WTC11 (cell line): ENCODE results near the gene PYY. TPM values are rescaled to one million over a fixed set of nuclear protein-coding genes. Genes with fewer than 3 reads are reported as not detected.

Source experiments
- ATAC-seq: fragments of 200-7000 bp; cut with Tn5 transposase; 2 replicates; pipeline ENCODE4 v1.10.0; 2021; ENCODE audit warnings: mild to moderate bottlenecking, moderate library complexity
- CTCF ChIA-PET: fragments of 300-600 bp; sonication (Branson Sonifier 250); formaldehyde crosslinking; loops from one replicate; lab custom pipeline; 2021; ENCODE audit warnings: antibody characterized with exemption; lab: Charles Lee
- POLR2A ChIA-PET: fragments of 350-600 bp; sonication (Branson Sonifier 250); formaldehyde crosslinking; loops from one replicate; lab custom pipeline; 2021; ENCODE audit warnings: antibody characterized with exemption; lab: Charles Lee
- DNase-seq: peaks from one replicate; pipeline ENCODE4 v3.0.0; 2021; ENCODE audit warnings: low spot score
- H3K27ac Mint-ChIP-seq: 2 replicates; pipeline ENCODE4 v1.8.0; 2021; ENCODE audit warnings: mixed read lengths
- H3K27me3 Mint-ChIP-seq: 2 replicates; pipeline ENCODE4 v1.8.0; 2021; ENCODE audit warnings: low read depth, mild to moderate bottlenecking, moderate library complexity, mixed read lengths
- H3K36me3 Mint-ChIP-seq: 2 replicates; pipeline ENCODE4 v1.8.0; 2021; ENCODE audit warnings: mixed read lengths
- H3K4me1 Mint-ChIP-seq: 2 replicates; pipeline ENCODE4 v1.8.0; 2022; ENCODE audit warnings: mixed read lengths
- H3K4me3 Mint-ChIP-seq: 2 replicates; pipeline ENCODE4 v1.8.0; 2021; ENCODE audit warnings: mild to moderate bottlenecking, moderate library complexity, mixed read lengths
- H3K9me3 Mint-ChIP-seq: 2 replicates; pipeline ENCODE4 v1.8.0; 2021; ENCODE audit warnings: mixed read lengths
- EMX1 ChIP-seq: fragments of 250-450 bp; sonication (Bioruptor Pico); IDR thresholded peaks from 2 replicates; pipeline ENCODE4 v1.8.0; 2021; ENCODE audit warnings: mild to moderate bottlenecking
- FOXP1 ChIP-seq: sonication (generic); formaldehyde crosslinking; IDR thresholded peaks from 2 replicates; pipeline ENCODE4 v1.8.0; 2022; ENCODE audit warnings: missing genetic modification reagents, mild to moderate bottlenecking, moderate library complexity, borderline replicate concordance
- GABPB1 ChIP-seq: sonication (generic); formaldehyde crosslinking; IDR thresholded peaks from 2 replicates; pipeline ENCODE4 v1.8.1; 2023; ENCODE audit warnings: mild to moderate bottlenecking, missing genetic modification reagents
- HMGA2 ChIP-seq: fragments of 250-450 bp; sonication (Bioruptor Pico); IDR thresholded peaks from 2 replicates; pipeline ENCODE4 v1.4.0; 2021; ENCODE audit warnings: mild to moderate bottlenecking, moderate library complexity
- MYBL2 ChIP-seq: sonication (generic); formaldehyde crosslinking; IDR thresholded peaks from 2 replicates; pipeline ENCODE4 v1.8.1; 2023; ENCODE audit warnings: mild to moderate bottlenecking, moderate library complexity, missing genetic modification reagents
- NR2C2 ChIP-seq: sonication (generic); formaldehyde crosslinking; IDR thresholded peaks from 2 replicates; pipeline ENCODE4 v1.8.0; 2022; ENCODE audit warnings: mild to moderate bottlenecking, missing genetic modification reagents
- TEAD1 ChIP-seq: sonication (generic); formaldehyde crosslinking; IDR thresholded peaks from 2 replicates; pipeline ENCODE4 v1.8.0; 2022; ENCODE audit warnings: mild to moderate bottlenecking, missing genetic modification reagents
- TEAD4 ChIP-seq: sonication (generic); formaldehyde crosslinking; IDR thresholded peaks from 2 replicates; pipeline ENCODE4 v1.8.0; 2022; ENCODE audit warnings: mild to moderate bottlenecking, missing genetic modification reagents
- TP53 ChIP-seq: sonication (generic); formaldehyde crosslinking; IDR thresholded peaks from 2 replicates; pipeline ENCODE4 v1.8.1; 2023; ENCODE audit warnings: mild to moderate bottlenecking, missing genetic modification reagents
- ZBTB21 ChIP-seq: sonication (generic); formaldehyde crosslinking; IDR thresholded peaks from 2 replicates; pipeline ENCODE4 v1.8.1; 2023; ENCODE audit warnings: mild to moderate bottlenecking, missing genetic modification reagents, borderline replicate concordance
- ZNF232 ChIP-seq: sonication (generic); formaldehyde crosslinking; IDR thresholded peaks from 2 replicates; pipeline ENCODE4 v1.8.0; 2022; ENCODE audit warnings: mild to moderate bottlenecking, missing genetic modification reagents
- ZNF671 ChIP-seq: fragments of 250-450 bp; sonication (Bioruptor Pico); IDR thresholded peaks from 2 replicates; pipeline ENCODE4 v1.8.0; 2021; ENCODE audit warnings: mild to moderate bottlenecking
- total RNA-seq: library from RNA; stranded (reverse); gene quantifications from 3 replicates; pipeline ENCODE4 v1.2.3, GENCODE V29; 2021
- TF ChIP-seq, protein P1 (sequence below): sonication (generic); formaldehyde crosslinking; IDR thresholded peaks from 2 replicates; pipeline ENCODE4 v1.8.1; 2022; ENCODE audit warnings: low read depth, missing genetic modification reagents, borderline replicate concordance
- TF ChIP-seq, protein P2 (sequence below): sonication (generic); formaldehyde crosslinking; IDR thresholded peaks from 2 replicates; pipeline ENCODE4 v1.8.0; 2023; ENCODE audit warnings: mild to moderate bottlenecking, missing genetic modification reagents
- TF ChIP-seq, protein P3 (sequence below): sonication (generic); formaldehyde crosslinking; IDR thresholded peaks from 2 replicates; pipeline ENCODE4 v1.8.0; 2023; ENCODE audit warnings: missing genetic modification reagents
- TF ChIP-seq, protein P4 (sequence below): sonication (generic); formaldehyde crosslinking; IDR thresholded peaks from 2 replicates; pipeline ENCODE4 v1.8.1; 2022; ENCODE audit warnings: low read depth, mild to moderate bottlenecking, moderate library complexity, missing genetic modification reagents, borderline replicate concordance
- TF ChIP-seq, protein P5 (sequence below): fragments of 250-450 bp; sonication (Bioruptor Pico); IDR thresholded peaks from 2 replicates; pipeline ENCODE4 v1.9.0; 2021; ENCODE audit warnings: mild to moderate bottlenecking
- TF ChIP-seq, protein P6 (sequence below): sonication (generic); formaldehyde crosslinking; IDR thresholded peaks from 2 replicates; pipeline ENCODE4 v1.8.1; 2023; ENCODE audit warnings: mild to moderate bottlenecking, missing genetic modification reagents, moderate library complexity
- TF ChIP-seq, protein P7 (sequence below): sonication (generic); formaldehyde crosslinking; conservative IDR thresholded peaks from 2 replicates; pipeline ENCODE4 v1.8.1; 2022; ENCODE audit warnings: mild to moderate bottlenecking, missing genetic modification reagents
- TF ChIP-seq, protein P8 (sequence below): sonication (generic); formaldehyde crosslinking; IDR thresholded peaks from 2 replicates; pipeline ENCODE4 v1.8.0; 2023; ENCODE audit warnings: missing genetic modification reagents, mild to moderate bottlenecking, borderline replicate concordance
- TF ChIP-seq, protein P9 (sequence below): sonication (generic); formaldehyde crosslinking; IDR thresholded peaks from 2 replicates; pipeline ENCODE4 v1.8.0; 2022; ENCODE audit warnings: mild to moderate bottlenecking, missing genetic modification reagents

Gene PYY
- total RNA-seq, 1 experiment from 2014 or later, result 0.72 TPM

DNA sequence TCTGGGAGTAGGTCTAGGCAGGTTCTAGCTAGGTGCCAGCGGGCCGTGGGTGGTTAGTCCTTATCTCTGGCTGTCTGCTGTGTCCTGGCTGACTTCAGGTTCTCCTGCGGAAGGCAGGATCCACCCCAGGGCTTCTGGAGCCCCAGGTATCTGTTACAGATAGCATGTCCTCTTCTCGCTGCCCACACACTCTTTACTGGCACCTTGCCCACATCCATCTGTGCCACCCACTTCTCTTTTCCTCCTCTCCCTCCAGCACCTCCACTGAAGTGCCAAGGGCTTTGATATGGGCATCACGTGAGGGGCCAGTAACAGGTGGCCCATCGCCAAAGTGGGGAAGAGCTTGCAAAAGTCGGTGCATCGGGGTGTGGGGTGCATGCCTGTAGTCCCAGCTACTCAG, 41.8 kb downstream of the PYY start:
- peaks cover 25% of the 10 kb centered on the region for H3K27me3 Mint-ChIP-seq
- H3K4me3 Mint-ChIP-seq, result no peak overlapping the region
- peaks cover 18% of the 10 kb centered on the region for H3K4me1 Mint-ChIP-seq
- no peak for DNase-seq
- ChIA-PET CTCF (interaction anchor here (0.6 to 7.7 kb wide), 3 partner anchors 31 to 34 kb away, joined by 3 to 49 read pairs (median 49); partner anchors contain the start of gene PPY), POLR2A (no interaction called here)
- peaks cover 6% of the 10 kb centered on the region for H3K9me3 Mint-ChIP-seq
- ATAC-seq, result no peak
- TF ChIP-seq, protein P1, sequence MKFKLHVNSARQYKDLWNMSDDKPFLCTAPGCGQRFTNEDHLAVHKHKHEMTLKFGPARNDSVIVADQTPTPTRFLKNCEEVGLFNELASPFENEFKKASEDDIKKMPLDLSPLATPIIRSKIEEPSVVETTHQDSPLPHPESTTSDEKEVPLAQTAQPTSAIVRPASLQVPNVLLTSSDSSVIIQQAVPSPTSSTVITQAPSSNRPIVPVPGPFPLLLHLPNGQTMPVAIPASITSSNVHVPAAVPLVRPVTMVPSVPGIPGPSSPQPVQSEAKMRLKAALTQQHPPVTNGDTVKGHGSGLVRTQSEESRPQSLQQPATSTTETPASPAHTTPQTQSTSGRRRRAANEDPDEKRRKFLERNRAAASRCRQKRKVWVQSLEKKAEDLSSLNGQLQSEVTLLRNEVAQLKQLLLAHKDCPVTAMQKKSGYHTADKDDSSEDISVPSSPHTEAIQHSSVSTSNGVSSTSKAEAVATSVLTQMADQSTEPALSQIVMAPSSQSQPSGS, result no peak
- TF ChIP-seq, protein P2, sequence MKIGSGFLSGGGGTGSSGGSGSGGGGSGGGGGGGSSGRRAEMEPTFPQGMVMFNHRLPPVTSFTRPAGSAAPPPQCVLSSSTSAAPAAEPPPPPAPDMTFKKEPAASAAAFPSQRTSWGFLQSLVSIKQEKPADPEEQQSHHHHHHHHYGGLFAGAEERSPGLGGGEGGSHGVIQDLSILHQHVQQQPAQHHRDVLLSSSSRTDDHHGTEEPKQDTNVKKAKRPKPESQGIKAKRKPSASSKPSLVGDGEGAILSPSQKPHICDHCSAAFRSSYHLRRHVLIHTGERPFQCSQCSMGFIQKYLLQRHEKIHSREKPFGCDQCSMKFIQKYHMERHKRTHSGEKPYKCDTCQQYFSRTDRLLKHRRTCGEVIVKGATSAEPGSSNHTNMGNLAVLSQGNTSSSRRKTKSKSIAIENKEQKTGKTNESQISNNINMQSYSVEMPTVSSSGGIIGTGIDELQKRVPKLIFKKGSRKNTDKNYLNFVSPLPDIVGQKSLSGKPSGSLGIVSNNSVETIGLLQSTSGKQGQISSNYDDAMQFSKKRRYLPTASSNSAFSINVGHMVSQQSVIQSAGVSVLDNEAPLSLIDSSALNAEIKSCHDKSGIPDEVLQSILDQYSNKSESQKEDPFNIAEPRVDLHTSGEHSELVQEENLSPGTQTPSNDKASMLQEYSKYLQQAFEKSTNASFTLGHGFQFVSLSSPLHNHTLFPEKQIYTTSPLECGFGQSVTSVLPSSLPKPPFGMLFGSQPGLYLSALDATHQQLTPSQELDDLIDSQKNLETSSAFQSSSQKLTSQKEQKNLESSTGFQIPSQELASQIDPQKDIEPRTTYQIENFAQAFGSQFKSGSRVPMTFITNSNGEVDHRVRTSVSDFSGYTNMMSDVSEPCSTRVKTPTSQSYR (CRISPR knock-in tag), result no peak
- TF ChIP-seq, protein P3, sequence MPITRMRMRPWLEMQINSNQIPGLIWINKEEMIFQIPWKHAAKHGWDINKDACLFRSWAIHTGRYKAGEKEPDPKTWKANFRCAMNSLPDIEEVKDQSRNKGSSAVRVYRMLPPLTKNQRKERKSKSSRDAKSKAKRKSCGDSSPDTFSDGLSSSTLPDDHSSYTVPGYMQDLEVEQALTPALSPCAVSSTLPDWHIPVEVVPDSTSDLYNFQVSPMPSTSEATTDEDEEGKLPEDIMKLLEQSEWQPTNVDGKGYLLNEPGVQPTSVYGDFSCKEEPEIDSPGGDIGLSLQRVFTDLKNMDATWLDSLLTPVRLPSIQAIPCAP (CRISPR knock-in tag), result no peak
- no peak for TF ChIP-seq TEAD1 (CRISPR knock-in tag)
- no peak for TF ChIP-seq NR2C2 (CRISPR knock-in tag)
- TF ChIP-seq, protein P4, sequence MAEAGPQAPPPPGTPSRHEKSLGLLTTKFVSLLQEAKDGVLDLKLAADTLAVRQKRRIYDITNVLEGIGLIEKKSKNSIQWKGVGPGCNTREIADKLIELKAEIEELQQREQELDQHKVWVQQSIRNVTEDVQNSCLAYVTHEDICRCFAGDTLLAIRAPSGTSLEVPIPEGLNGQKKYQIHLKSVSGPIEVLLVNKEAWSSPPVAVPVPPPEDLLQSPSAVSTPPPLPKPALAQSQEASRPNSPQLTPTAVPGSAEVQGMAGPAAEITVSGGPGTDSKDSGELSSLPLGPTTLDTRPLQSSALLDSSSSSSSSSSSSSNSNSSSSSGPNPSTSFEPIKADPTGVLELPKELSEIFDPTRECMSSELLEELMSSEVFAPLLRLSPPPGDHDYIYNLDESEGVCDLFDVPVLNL (CRISPR knock-in tag), result no peak
- TF ChIP-seq FOXP1 (CRISPR knock-in tag), result no peak
- TF ChIP-seq, protein P5, sequence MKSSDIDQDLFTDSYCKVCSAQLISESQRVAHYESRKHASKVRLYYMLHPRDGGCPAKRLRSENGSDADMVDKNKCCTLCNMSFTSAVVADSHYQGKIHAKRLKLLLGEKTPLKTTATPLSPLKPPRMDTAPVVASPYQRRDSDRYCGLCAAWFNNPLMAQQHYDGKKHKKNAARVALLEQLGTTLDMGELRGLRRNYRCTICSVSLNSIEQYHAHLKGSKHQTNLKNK, result no peak
- TF ChIP-seq ZBTB21 (CRISPR knock-in tag), result no peak
- no peak for TF ChIP-seq HMGA2 (CRISPR knock-in tag)
- TF ChIP-seq, protein P6, sequence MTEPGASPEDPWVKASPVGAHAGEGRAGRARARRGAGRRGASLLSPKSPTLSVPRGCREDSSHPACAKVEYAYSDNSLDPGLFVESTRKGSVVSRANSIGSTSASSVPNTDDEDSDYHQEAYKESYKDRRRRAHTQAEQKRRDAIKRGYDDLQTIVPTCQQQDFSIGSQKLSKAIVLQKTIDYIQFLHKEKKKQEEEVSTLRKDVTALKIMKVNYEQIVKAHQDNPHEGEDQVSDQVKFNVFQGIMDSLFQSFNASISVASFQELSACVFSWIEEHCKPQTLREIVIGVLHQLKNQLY (CRISPR knock-in tag), result no peak
- no peak for TF ChIP-seq ZNF232 (CRISPR knock-in tag)
- TF ChIP-seq TP53 (CRISPR knock-in tag), result no peak
- TF ChIP-seq TEAD4 (CRISPR knock-in tag), result no peak
- TF ChIP-seq MYBL2 (CRISPR knock-in tag), result no peak
- no peak overlapping the region for H3K27ac Mint-ChIP-seq
- peaks cover 4% of the 10 kb centered on the region; the same call in 1 of the 2 replicates for H3K36me3 Mint-ChIP-seq

DNA sequence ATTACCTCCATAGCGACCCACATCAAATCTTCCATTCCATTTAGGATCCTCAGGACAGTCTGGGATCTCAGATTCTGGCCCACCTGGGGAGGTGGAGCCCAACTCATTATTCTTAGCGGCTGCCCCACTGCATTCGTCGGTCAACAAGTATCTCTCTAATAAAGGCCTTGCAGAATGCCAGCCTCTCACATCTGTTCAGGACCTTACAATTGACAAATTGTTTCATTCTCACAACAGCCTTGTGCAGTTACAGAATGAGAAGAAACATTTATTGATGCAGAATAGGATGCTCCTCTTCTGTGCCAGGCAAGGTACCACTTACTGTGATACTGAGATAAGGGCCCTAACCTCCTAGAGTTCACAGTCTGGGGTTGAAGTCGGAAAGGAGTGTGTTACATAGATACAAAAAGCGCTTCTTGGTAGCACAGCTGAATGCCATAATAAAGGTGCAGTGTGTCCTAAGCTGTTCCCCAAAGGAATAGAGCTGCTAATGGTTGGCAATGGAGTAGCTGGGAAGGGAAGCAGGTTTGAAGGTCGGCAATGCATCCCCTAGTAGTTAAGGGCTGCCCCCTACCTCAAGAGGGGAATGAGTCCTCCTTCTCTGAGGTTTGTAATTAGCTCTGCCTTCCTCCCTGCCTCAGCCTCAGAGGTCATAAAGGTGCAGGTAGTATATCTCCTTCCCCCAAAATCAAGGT, 44.1 kb downstream of the PYY start:
- Mint-ChIP-seq H3K4me1 (peaks cover 19% of the 10 kb centered on the region), H3K27ac (no peak overlapping the region), H3K27me3 (peaks cover 35% of the 10 kb centered on the region), H3K4me3 (peak overlapping the region; percentile 17; the same call in 1 of the 2 replicates), H3K9me3 (no peaks in the 10 kb centered on the region), H3K36me3 (no peaks in the 10 kb centered on the region)
- ATAC-seq (no peak), DNase-seq (no peak)
- ChIA-PET CTCF (interaction anchor here (0.6 to 7.7 kb wide), 37 partner anchors 10 to 454 kb away, joined by 3 to 49 read pairs (median 4); partner anchors contain the start of genes CD300LG, FAM171A2, PPY and TMEM101), POLR2A (interaction anchor here (0.6 kb wide), 1 partner anchor 157 kb away, joined by 3 read pairs; no protein-coding TSS in a partner anchor)
- TF ChIP-seq GABPB1 (CRISPR knock-in tag), result no peak
- TF ChIP-seq EMX1, result no peak
- TF ChIP-seq, protein P7, sequence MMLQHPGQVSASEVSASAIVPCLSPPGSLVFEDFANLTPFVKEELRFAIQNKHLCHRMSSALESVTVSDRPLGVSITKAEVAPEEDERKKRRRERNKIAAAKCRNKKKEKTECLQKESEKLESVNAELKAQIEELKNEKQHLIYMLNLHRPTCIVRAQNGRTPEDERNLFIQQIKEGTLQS (CRISPR knock-in tag), result no peak
- no peak for TF ChIP-seq ZNF671 (CRISPR knock-in tag)
- TF ChIP-seq, protein P8, sequence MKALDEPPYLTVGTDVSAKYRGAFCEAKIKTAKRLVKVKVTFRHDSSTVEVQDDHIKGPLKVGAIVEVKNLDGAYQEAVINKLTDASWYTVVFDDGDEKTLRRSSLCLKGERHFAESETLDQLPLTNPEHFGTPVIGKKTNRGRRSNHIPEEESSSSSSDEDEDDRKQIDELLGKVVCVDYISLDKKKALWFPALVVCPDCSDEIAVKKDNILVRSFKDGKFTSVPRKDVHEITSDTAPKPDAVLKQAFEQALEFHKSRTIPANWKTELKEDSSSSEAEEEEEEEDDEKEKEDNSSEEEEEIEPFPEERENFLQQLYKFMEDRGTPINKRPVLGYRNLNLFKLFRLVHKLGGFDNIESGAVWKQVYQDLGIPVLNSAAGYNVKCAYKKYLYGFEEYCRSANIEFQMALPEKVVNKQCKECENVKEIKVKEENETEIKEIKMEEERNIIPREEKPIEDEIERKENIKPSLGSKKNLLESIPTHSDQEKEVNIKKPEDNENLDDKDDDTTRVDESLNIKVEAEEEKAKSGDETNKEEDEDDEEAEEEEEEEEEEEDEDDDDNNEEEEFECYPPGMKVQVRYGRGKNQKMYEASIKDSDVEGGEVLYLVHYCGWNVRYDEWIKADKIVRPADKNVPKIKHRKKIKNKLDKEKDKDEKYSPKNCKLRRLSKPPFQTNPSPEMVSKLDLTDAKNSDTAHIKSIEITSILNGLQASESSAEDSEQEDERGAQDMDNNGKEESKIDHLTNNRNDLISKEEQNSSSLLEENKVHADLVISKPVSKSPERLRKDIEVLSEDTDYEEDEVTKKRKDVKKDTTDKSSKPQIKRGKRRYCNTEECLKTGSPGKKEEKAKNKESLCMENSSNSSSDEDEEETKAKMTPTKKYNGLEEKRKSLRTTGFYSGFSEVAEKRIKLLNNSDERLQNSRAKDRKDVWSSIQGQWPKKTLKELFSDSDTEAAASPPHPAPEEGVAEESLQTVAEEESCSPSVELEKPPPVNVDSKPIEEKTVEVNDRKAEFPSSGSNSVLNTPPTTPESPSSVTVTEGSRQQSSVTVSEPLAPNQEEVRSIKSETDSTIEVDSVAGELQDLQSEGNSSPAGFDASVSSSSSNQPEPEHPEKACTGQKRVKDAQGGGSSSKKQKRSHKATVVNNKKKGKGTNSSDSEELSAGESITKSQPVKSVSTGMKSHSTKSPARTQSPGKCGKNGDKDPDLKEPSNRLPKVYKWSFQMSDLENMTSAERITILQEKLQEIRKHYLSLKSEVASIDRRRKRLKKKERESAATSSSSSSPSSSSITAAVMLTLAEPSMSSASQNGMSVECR (CRISPR knock-in tag), result no peak
- TF ChIP-seq, protein P9, sequence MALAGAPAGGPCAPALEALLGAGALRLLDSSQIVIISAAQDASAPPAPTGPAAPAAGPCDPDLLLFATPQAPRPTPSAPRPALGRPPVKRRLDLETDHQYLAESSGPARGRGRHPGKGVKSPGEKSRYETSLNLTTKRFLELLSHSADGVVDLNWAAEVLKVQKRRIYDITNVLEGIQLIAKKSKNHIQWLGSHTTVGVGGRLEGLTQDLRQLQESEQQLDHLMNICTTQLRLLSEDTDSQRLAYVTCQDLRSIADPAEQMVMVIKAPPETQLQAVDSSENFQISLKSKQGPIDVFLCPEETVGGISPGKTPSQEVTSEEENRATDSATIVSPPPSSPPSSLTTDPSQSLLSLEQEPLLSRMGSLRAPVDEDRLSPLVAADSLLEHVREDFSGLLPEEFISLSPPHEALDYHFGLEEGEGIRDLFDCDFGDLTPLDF (CRISPR knock-in tag), result no peak
